Measurements from ENCODE around the gene AFDN. TPM values are rescaled to one million over a fixed set of nuclear protein-coding genes. Genes with fewer than 3 reads are reported as not detected.

Gene AFDN
- total RNA-seq, 4 donors from 2014 or later, result 148 to 371 (median 204) TPM

DNA sequence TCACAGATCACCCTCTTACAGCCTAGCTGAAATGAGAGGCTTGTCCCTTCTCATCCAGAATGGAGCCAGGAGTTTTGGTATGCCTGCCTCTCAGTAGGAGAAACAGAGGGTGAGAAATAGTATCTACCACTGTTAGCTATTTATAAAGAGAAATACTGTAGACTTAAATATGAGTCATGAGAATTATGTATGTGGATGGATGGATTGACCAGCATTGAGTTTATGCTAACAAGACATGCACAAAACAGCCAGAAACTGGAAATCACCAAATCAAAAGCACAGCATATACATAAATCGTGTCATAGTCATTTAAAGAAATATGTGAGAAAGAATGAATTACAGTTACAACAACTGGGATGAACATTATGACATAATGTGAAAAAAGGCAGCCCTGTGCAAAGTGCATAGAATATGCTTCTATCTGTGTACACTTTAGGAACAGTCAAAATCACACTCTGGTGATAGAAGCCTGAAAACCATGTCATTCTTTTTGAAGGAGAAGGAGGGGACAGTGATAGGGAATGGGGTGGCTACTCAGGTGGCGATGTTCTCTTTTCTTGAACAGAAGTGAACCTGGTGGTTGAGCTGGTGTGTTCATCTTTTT lies 90.9 kb downstream of the AFDN start:
- in situ Hi-C loops (cut with MboI; ENCODE audit: low pct_ligation_motif_present in 1 of 4, low pct_unique_long_range_greater_than_20kb in 1 of 4, low sequenced_read_pairs in 3 of 4), result loop anchor here in 2 of 4 donors (25.0 kb wide), 1 partner anchor 120 kb away; no protein-coding TSS in a partner anchor
- Histone ChIP-seq H3K4me1 (peaks cover 0 to 3% (median 0%) of the 10 kb centered on the region in 4 donors), H3K36me3 (peaks cover 0 to 55% (median 19%) of the 10 kb centered on the region in 4 donors), H3K4me3 (no peak overlapping the region), H3K27me3 (no peaks in the 10 kb centered on the region), H3K27ac (no peak overlapping the region), H3K9me3 (no peaks in the 10 kb centered on the region)
- TF ChIP-seq POLR2AphosphoS5 (IDR thresholded peaks at IDR 0.05), result no peak
- 93 to 94% methylated on average over 2 of the region's 2 CpGs for WGBS, 2 donors (ENCODE audit: low coverage in 1 of 2)
- intact Hi-C loops (cut with DNase I; ENCODE audit: low total_unique reads), result no loop called here
- DNase-seq, result no peak

DNA sequence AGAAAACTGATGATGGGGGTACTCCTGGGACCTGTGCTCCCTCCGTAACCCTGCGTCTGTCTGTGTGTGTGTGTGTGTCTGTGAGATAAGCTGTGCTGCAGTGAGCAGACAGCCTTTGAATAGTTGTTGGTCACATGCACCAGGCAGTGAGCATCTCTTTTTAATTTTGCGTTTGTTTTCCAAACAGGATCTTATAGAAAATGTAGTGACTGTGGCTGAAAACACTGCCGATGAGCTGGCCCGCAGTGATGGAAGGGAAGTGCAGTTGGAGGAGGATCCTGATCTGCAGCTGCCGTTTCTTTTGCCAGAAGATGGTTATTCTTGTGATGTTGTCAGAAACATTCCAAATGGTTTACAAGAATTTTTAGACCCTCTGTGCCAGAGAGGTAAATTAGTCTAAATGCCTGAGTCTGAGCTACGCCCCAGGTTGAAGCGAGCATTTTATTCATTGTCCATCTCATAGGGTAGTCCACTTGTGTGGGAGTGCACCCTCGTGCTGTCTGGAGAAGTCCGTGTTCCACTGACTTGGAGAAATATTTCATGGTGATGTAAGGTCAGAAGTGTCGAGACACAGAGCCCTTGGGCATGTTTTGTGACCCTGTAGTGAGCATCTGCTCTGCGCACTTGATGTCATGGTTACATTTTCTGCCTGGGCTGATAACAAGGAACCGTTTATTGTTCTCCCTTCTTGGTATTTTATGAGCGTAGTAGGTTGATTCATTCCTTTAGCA lies 92.0 kb downstream of the AFDN start:
- TF ChIP-seq POLR2AphosphoS5 (IDR thresholded peaks at IDR 0.05) (no peak), POLR2A (IDR thresholded peaks at IDR 0.05) (no peak), EP300 (IDR thresholded peaks at IDR 0.05; ENCODE audit: low read depth) (no peak)
- TF ChIP-seq, protein P1, sequence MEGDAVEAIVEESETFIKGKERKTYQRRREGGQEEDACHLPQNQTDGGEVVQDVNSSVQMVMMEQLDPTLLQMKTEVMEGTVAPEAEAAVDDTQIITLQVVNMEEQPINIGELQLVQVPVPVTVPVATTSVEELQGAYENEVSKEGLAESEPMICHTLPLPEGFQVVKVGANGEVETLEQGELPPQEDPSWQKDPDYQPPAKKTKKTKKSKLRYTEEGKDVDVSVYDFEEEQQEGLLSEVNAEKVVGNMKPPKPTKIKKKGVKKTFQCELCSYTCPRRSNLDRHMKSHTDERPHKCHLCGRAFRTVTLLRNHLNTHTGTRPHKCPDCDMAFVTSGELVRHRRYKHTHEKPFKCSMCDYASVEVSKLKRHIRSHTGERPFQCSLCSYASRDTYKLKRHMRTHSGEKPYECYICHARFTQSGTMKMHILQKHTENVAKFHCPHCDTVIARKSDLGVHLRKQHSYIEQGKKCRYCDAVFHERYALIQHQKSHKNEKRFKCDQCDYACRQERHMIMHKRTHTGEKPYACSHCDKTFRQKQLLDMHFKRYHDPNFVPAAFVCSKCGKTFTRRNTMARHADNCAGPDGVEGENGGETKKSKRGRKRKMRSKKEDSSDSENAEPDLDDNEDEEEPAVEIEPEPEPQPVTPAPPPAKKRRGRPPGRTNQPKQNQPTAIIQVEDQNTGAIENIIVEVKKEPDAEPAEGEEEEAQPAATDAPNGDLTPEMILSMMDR (IDR thresholded peaks at IDR 0.05), result no peak
- no peak for DNase-seq
- Histone ChIP-seq H3K9me3 (no peaks in the 10 kb centered on the region), H3K27ac (no peak overlapping the region), H3K36me3 (peaks cover 0 to 52% (median 19%) of the 10 kb centered on the region in 4 donors), H3K4me3 (no peak overlapping the region), H3K4me1 (no peaks in the 10 kb centered on the region), H3K27me3 (no peaks in the 10 kb centered on the region)
- in situ Hi-C loops (cut with MboI; ENCODE audit: low pct_ligation_motif_present in 1 of 4, low pct_unique_long_range_greater_than_20kb in 1 of 4, low sequenced_read_pairs in 3 of 4) (loop anchor here in 2 of 4 donors (25.0 kb wide), 1 partner anchor 119 kb away; no protein-coding TSS in a partner anchor), intact Hi-C loops (cut with DNase I; ENCODE audit: low total_unique reads) (no loop called here)
- WGBS, 2 donors (ENCODE audit: low coverage in 1 of 2), result 85 to 87% methylated on average over 6 to 14 of the region's 14 CpGs

DNA sequence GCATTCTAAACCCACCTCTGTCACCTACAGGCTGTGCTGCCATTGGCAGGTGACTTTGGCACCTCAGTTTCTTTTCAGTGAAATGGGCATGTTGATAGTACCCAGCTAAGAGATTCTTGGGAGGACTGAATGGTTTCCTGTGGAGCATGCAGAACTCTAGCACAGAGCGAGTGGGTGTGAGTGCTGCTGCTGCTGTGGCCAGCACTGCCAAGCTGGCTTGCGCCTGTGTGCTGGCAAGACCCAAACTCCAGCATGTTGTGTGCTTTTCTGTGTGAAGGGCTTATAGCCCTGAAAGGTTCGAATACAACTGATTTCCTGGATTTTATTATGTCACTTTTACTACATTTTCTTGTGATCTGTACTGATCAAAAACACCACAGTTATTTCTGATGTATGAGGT lies 92.6 kb downstream of the AFDN start:
- Histone ChIP-seq H3K4me1 (no peaks in the 10 kb centered on the region), H3K4me3 (no peak overlapping the region), H3K27ac (no peak overlapping the region), H3K9me3 (no peaks in the 10 kb centered on the region), H3K36me3 (peaks cover 0 to 45% (median 19%) of the 10 kb centered on the region in 4 donors), H3K27me3 (no peaks in the 10 kb centered on the region)
- WGBS, 2 donors (ENCODE audit: low coverage in 1 of 2), result 74 to 90% methylated on average over 2 to 3 of the region's 3 CpGs
- TF ChIP-seq, protein P1 (IDR thresholded peaks at IDR 0.05), result no peak
- intact Hi-C loops (cut with DNase I; ENCODE audit: low total_unique reads) (no loop called here), in situ Hi-C loops (cut with MboI; ENCODE audit: low pct_ligation_motif_present in 1 of 4, low pct_unique_long_range_greater_than_20kb in 1 of 4, low sequenced_read_pairs in 3 of 4) (loop anchor here in 2 of 4 donors (25.0 kb wide), 1 partner anchor 118 kb away; no protein-coding TSS in a partner anchor)
- DNase-seq, result no peak

DNA sequence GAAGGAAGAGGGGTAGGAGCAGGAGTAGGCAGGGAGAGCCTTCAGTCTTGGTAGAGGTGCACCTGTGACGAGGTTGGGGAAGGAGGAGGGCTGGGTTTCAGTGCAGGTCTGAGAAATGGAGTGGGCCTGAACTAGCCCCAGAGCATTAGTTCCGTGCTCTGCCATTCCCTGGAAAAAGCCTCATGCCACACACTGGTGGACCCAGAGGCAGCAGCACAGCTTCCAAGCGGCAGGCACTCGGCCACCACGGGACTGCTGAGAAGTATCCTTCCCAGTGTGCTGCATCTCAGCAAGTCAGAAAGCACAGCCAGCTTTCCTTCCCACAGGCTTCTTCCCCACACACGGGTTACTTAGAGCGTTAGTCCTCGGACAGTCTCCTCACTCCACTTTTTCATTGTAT lies 93.5 kb downstream of the AFDN start:
- intact Hi-C loops (cut with DNase I; ENCODE audit: low total_unique reads) (no loop called here), in situ Hi-C loops (cut with MboI; ENCODE audit: low pct_ligation_motif_present in 1 of 4, low pct_unique_long_range_greater_than_20kb in 1 of 4, low sequenced_read_pairs in 3 of 4) (loop anchor here in 2 of 4 donors (25.0 kb wide), 1 partner anchor 117 kb away; no protein-coding TSS in a partner anchor)
- WGBS, 2 donors (ENCODE audit: low coverage in 1 of 2), result 94 to 96% methylated on average over 4 to 8 of the region's 8 CpGs
- Histone ChIP-seq H3K36me3 (peaks cover 0 to 37% (median 16%) of the 10 kb centered on the region in 4 donors), H3K27ac (no peak overlapping the region), H3K4me1 (no peaks in the 10 kb centered on the region), H3K4me3 (no peak overlapping the region), H3K9me3 (no peaks in the 10 kb centered on the region), H3K27me3 (no peaks in the 10 kb centered on the region)
- DNase-seq, result no peak
- TF ChIP-seq EP300 (IDR thresholded peaks at IDR 0.05; ENCODE audit: low read depth) (no peak), POLR2A (IDR thresholded peaks at IDR 0.05) (no peak), POLR2AphosphoS5 (IDR thresholded peaks at IDR 0.05) (no peak)
- TF ChIP-seq, protein P1 (IDR thresholded peaks at IDR 0.05), result no peak
